ENCODE data around the gene TADA3.

The TADA3 gene

DNA sequence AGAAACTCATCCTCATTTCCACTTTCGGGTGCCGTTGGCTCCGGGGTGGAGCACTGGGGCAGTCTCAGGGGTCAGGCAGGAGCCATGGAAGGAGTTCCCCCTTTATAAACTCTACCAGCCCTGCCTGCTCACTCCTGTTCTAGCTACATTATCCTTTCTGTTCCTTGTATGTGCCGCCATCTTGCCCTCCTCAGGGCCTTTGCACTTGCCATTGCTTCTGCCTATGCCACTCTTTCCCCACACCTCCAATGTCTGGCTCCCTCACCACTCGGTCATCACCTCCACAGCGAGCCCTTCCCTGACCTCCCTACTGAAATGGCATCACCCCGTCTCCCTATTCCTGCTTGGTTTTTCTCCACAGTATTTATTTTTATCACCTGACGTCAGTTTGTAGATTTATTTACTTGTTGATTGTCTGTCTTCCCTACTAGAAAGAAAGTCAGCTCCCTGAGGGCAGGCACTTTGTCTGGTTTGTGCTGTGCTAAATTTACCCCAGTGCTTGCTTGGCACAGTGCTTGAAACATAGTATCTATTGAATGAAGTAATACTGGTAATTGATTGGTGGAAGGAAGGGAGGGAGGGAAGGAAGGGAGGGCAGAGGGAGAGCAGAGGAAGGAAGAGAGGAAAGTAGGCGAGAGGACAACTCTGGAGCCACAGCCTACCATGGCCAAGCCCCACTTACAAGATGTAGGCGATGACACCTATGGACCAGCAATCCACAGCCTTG, 31.3 kb downstream of the TADA3 start:
- DNase-seq, result no peak

DNA sequence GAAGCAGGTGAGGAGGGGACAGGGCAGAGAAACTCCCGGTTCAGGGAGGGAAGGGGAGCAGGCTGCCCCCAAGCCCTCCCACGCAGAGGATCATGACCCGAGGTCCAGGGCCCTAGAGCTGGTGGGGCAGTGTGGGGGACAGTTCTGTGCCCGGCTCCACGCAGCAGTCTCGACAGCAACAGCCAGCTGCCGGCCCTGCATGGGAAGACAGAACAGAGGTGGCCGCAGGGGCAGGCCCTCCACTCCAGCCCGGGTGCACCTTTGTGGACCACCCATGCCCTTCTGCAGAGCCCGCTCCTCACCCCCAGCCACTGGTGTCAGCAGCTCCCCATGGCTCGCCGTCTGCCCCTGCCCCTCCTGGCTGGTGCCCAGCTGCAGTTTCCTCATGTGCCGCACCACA, 34.8 kb downstream of the TADA3 start:
- DNase-seq, result no peak

DNA sequence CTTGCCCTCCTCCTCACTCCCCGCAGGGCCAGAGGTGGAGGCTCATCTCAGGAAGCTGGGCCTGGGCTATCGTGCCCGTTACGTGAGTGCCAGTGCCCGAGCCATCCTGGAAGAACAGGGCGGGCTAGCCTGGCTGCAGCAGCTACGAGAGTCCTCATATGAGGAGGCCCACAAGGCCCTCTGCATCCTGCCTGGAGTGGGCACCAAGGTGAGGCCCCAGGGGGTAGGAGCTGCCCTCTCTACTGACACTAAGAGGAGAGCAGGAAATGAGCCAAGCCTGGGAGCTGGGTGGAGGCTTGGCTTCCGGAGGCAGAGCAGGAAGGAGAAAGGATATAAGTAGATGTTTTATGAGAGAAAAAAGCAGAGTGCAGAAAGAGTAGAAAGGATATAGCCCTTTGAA, 37.6 kb downstream of the TADA3 start:
- no peak for DNase-seq

DNA sequence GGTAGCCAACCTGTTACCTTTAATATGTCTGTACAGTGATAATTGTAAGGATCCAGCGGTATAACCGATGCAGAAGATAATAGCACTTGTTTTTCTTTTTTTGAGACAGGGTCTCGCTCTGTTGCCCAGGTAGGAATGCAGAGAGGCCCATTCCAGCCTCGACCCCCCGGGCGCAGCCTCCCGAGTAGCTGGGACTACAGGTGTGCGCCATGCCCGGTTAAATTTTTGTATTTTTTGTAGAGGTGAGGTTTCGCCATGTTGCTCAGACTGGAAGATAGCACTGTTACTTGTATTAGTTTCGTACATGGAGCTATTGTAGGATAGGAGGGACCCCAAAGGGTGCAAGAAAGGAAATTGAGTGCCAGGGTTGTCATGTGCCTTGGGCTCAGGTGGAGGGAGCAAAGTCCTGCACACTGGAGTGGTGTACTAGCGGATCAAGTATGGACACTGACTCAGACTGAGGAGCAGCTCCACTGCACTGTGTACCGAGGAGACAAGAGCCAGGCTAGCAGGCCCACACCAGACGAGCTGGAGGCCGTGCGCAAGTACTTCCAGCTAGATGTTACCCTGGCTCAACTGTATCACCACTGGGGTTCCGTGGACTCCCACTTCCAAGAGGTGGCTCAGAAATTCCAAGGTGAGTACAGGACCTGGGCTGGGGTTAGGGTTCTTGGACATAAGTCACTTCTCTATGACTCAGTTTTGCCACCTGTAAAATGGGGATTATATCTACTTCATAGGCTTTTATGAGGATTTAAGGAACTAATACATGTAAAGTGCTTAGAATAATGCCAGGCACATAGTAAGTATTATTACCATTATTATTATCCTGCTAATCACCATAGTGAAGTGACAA, 41.5 kb downstream of the TADA3 start:
- DNase-seq, result no peak

DNA sequence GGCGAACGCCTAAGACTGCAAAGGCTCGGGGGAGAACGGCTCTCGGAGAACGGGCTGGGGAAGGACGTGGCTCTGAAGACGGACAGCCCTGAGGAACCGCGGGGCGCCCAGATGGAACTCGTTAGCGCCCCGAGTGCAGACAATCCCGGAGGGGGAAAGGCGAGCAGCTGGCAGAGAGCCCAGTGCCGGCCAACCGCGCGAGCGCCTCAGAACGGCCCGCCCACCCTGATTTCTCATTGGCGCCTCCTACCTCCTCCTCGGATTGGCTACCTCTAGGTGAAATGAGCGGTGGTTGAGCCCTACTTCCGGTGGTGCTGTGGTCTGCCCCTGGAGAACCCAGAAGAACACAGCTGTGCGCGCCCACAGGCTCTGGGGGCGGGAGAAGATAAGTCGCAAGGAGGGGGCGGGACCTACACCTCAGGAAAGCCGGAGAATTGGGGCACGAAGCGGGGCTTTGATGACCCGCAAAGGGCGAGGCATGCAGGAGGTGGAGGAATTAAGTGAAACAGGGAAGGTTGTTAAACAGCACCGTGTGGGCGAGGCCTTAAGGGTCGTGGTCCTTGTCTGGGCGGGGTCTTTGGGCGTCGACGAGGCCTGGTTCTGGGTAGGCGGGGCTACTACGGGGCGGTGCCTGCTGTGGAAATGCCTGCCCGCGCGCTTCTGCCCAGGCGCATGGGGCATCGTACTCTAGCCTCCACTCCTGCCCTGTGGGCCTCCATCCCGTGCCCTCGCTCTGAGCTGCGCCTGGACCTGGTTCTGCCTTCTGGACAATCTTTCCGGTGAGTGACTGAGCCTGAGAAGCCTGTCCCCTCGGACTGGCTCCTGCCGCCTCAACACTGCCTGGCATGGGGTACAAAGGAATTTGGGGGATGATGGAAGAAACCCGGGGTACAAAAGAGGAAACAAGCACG, 42.4 kb downstream of the TADA3 start, which contains the start of gene OGG1:
TSS of gene OGG1 (plus strand) at position 308 of the 911 bp plus-strand sequence. CDS start at position 643, 335 bp downstream.
- peak; percentile 92 for DNase-seq

DNA sequence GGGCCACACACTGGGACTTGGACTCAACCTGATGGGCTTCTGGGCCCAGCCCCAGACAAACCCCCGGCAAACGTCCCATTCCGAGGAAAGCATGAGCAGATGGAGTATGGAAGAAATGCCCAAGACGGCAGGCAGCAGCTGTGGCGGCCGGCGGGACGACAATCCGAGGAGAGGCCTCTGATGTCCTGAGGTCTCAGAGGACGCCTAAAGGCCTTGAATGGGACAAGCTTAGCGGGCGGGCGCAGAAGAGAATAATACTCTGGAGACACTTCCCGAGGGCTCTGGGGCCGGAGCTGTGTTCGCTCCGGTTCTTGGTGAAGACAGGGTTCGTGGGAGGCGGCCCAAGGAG, 43.0 kb downstream of the TADA3 start:
- no peak for DNase-seq

DNA sequence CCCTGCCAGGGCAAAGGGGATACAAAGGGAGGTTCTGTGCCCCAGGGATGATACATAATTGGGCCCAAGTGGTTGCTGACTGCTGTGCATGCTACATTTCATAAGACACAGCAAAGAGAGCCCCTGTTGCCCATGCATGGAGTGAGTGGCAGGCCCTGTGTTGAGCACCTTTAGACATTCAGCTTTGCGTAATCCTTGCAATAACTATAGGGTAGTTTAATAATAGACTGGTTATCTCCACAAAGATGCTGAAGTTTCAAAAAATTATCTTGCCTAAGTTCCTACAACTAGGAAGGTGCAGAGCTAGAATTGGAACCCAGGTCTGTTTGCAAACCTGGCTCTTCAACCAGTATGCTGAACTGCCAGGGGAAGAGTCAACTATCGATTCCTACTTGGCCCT, 44.2 kb downstream of the TADA3 start:
- DNase-seq, result no peak

DNA sequence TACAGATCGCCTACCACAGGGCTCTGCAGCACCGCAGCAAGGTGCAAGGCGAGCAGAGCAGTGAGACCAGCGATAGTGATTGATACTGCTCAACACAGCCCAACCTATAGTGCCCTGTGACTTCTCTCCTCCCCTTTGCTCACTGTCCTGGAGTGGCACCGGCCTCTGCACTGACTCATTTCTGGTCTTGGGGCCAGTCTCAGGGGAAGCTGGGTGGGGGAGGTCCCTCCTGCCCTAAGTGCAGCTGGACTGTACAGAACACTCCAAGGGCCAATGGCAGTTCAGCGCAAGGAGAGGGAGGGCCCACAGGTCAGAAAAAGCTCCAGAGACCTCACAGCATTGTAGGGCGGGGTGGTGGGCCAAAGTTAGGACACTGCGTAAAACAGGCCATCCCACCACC, 45.0 kb downstream of the TADA3 start:
- DNase-seq, result no peak

DNA sequence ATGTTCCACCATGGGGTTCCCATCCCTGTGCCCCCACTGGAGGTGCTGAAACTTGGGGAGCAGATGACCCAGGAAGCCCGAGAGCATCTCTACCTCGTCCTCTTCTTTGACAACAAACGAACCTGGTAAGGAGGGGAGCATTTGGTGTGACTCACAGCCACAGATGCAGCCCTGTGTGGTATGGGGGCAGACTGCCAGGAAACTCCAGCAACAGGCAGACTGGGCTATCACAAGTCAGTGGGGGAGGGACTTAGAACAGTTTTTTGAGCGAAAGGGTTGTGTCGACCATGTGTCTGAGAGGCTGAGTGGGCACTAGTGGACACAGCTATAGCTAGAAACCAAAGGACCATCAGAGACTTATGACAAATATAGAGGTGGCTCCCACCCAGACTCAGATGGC, 45.9 kb downstream of the TADA3 start:
- no peak for DNase-seq

DNA sequence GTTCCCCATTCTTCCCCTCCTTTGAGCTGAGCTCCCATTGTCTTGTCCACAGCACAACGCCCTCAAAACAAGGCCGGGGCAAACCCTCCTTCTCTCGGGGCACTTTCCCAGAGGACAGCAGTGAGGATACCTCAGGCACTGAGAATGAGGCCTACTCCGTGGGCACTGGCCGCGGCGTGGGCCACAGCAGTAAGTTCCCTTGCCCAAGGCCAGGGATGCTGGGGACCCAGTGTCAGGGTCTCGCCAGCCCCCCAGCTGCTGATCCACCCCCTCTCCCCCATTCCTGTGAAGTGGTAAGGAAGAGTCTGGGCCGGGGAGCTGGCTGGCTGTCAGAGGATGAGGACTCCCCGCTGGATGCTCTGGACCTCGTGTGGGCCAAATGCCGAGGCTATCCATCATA, 46.8 kb downstream of the TADA3 start:
- DNase-seq, result no peak

DNA sequence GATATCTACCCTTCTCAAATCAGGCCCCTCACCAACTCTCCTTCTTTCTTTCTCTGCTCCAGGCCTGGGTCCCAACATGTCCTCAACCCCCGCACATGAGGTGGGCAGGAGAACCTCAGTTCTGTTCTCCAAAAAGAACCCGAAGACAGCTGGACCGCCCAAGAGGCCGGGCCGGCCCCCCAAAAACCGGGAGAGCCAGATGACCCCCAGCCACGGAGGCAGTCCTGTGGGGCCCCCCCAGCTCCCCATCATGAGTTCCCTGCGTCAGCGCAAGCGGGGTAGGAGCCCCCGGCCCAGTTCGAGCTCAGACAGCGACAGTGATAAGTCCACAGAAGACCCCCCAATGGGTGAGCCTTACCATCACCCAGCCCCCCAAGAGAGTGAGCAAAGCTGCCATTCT, 48.1 kb downstream of the TADA3 start:
- no peak for DNase-seq

DNA sequence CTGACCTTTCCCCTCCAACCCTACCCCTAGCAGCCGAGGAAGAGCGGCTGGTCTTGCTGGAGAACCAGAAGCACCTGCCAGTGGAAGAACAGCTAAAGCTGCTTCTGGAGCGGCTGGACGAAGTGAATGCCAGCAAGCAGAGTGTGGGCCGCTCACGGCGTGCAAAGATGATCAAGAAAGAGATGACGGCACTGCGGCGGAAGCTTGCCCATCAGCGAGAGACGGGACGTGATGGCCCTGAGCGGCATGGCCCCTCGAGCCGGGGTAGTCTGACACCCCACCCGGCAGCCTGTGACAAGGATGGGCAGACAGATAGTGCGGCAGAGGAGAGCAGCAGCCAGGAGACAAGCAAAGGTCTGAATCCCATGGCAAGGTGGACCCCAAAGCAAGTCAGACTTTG, 48.7 kb downstream of the TADA3 start:
- no peak for DNase-seq

DNA sequence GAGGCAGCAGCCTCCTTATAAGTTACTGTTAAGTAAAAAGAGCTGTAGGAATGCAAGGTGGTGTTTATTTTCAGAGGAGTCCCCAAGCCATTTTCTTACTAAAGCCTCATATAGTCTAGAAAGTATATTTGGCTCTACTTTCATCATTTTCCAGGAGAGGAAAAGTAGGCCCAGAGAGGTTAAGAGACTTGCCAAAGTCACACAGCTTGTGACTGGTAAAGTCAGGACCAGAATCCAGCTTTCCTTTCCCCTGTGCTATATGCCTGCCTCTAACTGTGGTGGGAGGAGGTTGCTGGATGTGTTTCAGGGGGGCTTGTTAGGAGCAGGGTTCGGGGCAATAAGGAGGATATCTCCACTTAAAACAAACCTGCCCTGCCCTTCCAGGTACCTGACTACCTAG, 49.7 kb downstream of the TADA3 start:
- DNase-seq, result no peak

DNA sequence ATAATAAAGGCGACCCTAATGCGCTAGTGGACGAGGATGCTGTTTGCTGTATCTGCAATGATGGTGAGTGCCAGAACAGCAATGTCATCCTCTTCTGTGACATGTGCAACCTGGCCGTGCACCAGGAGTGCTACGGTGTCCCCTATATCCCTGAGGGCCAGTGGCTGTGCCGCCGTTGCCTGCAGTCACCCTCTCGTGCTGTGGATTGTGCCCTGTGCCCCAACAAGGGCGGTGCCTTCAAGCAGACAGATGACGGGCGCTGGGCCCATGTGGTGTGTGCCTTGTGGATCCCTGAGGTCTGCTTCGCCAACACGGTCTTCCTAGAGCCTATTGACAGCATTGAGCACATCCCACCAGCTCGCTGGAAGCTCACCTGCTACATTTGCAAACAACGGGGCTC, 53.1 kb downstream of the TADA3 start:
- DNase-seq, result no peak

DNA sequence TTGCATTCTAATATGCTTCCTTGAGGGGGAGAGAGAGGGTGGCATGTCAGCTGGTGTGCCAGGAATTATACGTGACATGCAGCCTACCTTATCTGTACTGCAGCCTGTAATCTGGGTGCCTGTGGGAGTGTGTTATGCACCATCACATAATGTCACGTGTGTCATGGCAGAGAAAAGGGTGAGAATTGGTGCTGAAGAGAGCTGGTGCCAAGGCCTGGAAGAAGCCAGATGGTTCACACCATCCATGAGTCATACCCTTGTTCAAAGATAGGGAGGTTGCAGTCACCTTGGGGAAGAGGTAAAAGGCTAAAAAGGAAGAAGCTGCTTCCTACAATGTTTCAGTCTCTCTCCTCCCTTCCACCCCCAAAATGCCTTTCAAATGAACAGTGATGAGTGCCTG, 55.4 kb downstream of the TADA3 start:
- no peak for DNase-seq

DNA sequence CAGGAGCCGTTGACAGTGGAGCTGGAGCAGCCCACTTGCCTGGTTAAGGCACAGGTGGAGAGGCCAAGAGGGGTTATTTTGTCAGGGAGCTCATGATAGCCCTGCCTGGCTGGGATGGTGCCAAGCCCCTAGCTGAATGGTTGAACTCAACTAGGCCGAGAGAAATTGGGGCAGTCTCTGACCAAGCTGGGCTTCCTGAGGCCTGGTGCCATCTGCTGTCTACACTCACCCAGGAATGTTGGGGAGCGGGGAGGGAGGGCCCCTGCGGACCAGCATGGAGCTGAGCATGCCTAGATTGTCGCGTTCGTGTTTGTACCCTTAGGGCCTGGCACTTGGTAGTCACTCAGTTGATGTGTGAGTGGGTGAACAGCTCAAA, 59.5 kb downstream of the TADA3 start:
- no peak for DNase-seq

DNA sequence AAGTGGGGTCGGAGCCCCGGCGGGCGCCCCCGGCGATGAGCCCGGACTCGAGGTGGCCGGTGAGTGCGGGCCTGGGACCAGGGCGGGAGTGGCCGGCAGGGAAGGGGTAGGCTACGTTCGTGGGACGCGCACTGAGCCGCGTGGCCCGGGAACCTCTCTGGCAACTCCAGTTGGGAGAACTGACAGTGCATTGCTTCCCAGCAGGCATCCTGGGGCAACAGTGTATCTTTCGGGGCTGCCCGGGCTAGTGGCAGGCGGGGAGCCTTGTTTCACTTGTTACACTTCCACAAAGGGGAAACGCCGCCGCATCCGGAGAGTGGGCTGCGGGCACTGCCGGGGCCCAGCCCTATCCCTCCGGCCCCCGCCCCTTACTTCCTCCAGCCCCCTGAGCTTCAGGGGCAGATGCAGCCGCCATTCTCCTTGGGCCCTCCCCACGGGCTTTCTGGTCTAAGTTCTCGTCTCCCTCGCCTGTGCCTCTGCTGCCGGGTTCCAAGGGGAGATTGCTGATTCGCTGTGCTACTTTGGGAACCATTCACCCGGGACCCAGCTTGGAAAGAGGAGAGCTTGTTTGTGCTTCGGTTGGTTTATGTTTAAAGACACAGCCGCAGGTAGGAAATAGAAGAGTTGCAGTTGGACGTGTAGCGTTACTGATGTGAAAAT, 60.1 kb downstream of the TADA3 start:
- DNase-seq, result peak; percentile 22

DNA sequence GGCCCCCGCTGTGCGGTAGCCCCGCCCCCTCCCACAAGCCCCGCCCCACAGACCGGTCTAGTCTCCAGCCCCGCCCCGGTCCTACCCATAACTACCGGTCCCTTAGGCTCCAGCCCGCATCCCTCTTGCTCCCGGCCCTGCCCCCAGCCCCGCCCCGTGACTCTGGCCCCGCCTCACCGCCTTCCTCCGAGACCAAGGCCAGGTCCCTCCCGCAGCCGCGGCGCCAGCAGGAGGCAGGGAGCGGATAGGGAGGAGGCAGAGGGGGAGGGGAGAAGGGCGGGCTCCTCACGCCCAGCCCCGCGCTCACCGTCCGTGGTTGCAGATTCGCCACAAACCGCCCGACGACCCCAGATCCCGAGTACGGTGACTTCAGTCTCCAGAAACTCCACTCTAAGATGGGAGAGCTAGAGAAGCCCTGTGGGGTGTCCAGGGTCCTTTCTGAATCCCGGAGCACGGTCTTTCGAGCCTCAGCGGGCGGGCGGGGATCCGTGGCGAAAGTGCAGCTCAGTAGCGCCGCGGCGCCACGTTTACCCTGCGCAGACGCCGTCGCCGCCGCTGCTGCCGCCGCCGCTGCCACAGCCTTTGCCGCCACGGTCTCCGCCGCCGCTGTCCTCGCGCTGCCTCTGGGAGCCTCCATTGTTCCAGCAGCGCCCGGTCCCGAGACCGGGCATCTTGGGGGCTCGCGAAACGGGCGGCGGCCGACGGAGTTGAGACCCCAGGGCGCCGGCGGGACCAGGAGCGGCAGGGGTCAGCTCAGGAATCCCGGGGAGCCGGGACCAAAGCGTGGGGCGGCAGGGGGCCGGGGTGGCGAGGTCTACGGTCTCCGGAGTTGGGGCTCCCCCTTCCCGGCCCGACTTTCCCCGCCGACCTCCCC, 60.8 kb downstream of the TADA3 start, which contains the start of gene BRPF1:
TSS of gene BRPF1 (plus strand) at position 530 of the 874 bp plus-strand sequence. CDS start 2,406 bp downstream, outside the sequence.
- peak; percentile 98 for DNase-seq

DNA sequence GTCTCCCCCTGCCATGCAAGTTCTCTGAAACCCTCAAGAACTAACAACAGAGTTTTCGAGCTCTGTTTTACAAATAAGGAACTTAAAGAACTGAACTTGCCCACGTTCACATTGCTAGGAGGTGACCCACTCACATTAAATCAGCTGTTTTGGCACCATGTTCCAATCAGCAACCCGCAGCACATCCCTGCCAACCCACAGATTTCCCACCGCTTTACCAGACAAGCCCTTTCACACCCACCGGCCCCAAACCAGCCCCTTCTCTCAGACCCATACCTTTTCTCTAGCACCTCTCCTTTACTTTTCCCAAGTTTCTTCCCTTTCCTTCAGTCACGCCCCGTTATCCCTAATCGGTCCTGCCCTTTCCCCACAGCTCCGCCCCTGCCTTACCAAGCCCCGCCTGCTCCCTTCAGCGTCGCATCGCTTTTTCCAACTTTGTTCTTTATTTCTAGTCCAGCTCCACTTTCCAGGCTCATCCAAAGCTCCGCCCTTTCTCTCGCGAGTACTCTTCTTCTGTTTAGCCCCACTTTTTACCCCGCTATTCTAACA, 61.5 kb downstream of the TADA3 start:
- DNase-seq, result no peak

All from effector CD8-positive, alpha-beta T cell (primary cell).